LNCaP clone FGC (cell line): ENCODE measurements around the gene MRC1.

ENCODE experiments used
- DNase-seq: peaks from one replicate; pipeline ENCODE4 v3.0.0-alpha.2; 2011; ENCODE audit warnings: low read depth
- H3K4me3 ChIP-seq: 2 replicates; pipeline ENCODE4 v1.5.1; 2011; ENCODE audit warnings: mild to moderate bottlenecking, low read depth, low read length, control low read depth
- TF ChIP-seq, protein P1 (sequence below): IDR thresholded peaks from 2 replicates; pipeline ENCODE4 v1.5.1; 2012; ENCODE audit warnings: mild to moderate bottlenecking; ENCODE audit not compliant: control insufficient read depth, insufficient read depth; ENCODE audit errors: extremely low read depth

MRC1 gene

DNA sequence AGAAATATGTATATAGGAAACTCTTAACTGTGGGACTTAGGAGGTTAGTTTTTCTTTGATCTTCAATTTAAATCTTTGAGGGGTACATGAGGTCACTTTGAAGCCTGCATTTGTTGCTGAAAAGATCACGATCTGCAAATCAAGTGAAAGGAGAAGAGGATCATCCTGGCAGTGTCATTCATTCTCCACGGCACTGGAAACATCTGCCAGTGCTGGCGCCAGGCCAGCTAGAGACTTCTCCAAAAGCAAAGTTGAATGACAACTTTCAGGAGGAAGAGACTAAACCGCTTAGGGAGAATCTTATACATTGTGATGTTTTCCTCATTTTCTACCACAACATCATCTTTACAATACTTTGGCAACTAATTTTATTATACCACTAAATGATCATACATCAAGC lies 42.5 kb downstream of the MRC1 start:
- no peak overlapping the region for H3K4me3 ChIP-seq
- DNase-seq: no peak
- TF ChIP-seq, protein P1, sequence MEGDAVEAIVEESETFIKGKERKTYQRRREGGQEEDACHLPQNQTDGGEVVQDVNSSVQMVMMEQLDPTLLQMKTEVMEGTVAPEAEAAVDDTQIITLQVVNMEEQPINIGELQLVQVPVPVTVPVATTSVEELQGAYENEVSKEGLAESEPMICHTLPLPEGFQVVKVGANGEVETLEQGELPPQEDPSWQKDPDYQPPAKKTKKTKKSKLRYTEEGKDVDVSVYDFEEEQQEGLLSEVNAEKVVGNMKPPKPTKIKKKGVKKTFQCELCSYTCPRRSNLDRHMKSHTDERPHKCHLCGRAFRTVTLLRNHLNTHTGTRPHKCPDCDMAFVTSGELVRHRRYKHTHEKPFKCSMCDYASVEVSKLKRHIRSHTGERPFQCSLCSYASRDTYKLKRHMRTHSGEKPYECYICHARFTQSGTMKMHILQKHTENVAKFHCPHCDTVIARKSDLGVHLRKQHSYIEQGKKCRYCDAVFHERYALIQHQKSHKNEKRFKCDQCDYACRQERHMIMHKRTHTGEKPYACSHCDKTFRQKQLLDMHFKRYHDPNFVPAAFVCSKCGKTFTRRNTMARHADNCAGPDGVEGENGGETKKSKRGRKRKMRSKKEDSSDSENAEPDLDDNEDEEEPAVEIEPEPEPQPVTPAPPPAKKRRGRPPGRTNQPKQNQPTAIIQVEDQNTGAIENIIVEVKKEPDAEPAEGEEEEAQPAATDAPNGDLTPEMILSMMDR: no peak

DNA sequence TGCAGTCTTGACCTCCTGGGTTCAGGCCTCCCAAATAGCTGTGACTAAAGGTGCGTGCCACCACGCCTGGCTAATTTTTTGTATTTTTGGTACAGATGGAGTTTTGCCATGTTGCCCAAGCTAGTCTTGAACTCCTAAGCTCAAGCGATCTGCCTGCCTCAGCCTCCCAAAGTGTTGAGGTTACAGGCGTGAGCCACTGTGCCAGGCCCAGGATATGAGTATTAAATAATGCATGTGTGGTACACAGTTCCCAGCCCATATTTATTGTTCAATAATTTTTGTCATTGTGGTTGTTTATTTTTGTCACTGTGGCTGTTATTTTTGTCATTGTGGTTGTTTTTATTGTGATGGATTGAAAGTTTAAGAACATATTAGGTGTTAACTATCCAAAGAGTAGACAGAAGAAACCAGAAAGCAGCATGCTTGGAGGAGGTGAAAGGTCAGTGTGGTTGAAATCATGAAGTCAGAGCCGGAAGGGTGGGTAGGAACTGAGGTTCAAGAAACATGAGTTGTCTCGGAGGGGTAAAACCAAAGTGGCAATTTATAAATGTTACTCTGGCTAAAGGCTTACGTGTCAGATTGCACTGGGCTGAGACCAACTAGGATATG lies 45.0 kb downstream of the MRC1 start:
- DNase-seq: no peak
- H3K4me3 ChIP-seq: no peak overlapping the region
- TF ChIP-seq, protein P1: no peak

DNA sequence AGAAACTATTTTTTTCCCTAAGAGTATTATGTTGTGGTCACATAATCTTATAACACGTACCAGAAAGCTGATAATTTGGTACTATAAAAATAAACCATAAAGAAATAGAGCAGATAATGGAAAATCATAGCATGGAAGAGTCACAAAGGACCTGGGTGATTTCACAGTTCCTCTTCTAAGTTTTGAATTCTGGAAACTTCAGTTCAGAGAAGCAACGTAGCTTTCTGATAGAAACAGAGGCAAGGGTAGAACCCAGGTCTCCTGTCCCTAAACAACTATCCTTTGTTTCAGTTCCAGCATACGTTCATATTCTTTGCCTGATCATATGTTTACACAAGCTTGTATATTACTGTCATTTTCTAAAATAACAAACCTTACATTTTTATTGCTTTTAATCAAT lies 47.9 kb downstream of the MRC1 start:
- no peak for DNase-seq
- TF ChIP-seq, protein P1: no peak
- no peak overlapping the region for H3K4me3 ChIP-seq

DNA sequence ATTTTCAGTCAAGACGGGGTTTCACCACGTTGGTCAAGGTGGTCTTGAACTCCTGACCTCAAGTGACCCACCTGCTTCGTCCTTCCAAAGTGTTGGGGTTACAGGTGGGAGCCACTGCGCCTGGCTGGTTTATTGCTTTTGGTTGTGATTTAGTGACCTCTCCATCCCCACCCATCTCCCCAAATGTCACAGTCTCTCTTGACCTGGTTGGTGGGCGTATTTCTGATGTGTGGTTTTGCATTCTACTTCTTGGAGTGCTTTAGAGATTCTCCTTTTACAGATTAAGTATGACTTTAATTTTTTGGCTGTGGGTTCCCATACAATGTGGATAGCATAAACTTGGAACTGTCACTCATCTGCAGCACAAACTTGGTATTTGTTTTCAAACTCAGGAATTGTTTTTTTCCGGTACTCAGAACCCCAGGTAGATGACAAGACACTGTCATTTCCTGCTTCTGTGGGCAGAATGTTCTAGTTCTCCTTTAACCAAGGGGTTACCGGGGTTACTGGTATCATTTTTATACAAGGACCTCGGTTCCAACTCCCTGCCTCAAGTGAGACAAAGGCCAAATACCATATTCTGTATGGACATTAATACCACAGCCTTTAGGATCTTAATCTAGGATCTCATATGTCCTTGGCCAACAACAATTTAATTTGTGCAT lies 50.5 kb downstream of the MRC1 start:
- TF ChIP-seq, protein P1: no peak
- DNase-seq: no peak
- H3K4me3 ChIP-seq: no peak overlapping the region

DNA sequence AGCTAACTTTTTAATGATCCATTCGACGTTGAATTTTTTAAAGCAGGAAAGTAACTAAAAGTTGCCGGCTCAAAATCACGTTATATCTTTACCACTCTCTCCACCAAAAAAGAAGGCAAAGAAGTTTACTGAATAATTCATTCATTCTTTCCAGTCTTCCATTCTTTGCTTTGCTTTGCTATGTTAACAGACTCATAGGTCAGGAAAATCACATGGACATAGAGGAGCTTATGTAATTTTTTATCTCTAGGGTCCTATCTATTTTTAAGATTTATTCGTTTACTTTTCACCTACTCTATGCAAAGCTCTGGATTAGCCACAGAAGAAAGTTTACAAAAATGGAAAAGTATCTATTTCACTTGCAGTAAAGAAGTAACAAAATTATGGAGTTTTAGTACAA lies 52.6 kb downstream of the MRC1 start:
- TF ChIP-seq, protein P1: no peak
- H3K4me3 ChIP-seq: no peak overlapping the region
- no peak for DNase-seq

DNA sequence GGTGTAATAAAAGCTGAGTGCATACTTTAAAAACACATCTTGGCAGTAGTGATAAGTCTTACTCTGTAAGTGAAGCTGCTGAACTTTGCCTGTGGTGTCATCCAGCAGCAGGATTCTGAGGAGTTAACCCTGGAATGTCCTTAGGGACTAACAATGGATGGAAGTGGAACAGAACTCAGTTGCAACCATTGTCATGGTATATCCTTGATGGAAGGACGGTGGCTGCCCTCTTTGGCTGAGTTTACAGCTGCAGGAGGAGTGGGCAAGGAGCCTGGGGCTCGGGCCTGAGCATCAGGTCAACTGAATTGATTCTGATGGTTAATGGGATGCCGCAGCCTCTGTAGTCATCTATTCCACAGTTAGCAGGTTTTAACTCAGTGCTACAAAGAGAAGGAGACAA lies 56.2 kb downstream of the MRC1 start:
- DNase-seq: no peak
- TF ChIP-seq, protein P1: no peak
- H3K4me3 ChIP-seq: no peak overlapping the region

DNA sequence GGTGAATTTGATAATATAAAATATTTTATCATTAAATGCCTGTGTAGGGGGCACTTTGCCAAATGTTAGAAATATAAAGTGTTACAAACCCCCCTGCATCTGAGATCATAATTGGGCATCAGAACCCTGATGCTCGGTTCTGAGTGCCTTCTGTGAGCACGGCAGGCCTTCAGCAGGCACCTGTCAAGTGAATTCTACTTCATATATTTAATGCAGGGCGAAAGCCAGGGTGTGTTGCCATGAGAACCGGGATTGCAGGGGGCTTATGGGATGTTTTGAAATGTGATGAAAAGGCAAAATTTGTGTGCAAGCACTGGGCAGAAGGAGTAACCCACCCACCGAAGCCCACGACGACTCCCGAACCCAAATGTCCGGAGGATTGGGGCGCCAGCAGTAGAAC lies 57.2 kb downstream of the MRC1 start:
- no peak overlapping the region for H3K4me3 ChIP-seq
- TF ChIP-seq, protein P1: no peak
- no peak for DNase-seq
